ENCODE measurements around the gene ZSWIM4.
"Not testable (repeated sequence)": the region's sequence is repeated elsewhere in the genome, so short reads cannot be mapped to it uniquely, and the experiment has no call there.

The ZSWIM4 gene

GRCh38 chr19:13790354-13790753, 4.9 kb upstream of the ZSWIM4 start:
- DNase-seq (ENCODE audit: low spot score), result no peak
- TF ChIP-seq, protein P1, sequence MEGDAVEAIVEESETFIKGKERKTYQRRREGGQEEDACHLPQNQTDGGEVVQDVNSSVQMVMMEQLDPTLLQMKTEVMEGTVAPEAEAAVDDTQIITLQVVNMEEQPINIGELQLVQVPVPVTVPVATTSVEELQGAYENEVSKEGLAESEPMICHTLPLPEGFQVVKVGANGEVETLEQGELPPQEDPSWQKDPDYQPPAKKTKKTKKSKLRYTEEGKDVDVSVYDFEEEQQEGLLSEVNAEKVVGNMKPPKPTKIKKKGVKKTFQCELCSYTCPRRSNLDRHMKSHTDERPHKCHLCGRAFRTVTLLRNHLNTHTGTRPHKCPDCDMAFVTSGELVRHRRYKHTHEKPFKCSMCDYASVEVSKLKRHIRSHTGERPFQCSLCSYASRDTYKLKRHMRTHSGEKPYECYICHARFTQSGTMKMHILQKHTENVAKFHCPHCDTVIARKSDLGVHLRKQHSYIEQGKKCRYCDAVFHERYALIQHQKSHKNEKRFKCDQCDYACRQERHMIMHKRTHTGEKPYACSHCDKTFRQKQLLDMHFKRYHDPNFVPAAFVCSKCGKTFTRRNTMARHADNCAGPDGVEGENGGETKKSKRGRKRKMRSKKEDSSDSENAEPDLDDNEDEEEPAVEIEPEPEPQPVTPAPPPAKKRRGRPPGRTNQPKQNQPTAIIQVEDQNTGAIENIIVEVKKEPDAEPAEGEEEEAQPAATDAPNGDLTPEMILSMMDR (IDR thresholded peaks at IDR 0.05), result no peak
- peak overlapping the region; percentile 91 to 98 for H3K27ac ChIP-seq
- H3K4me3 ChIP-seq, result no peak overlapping the region

DNA sequence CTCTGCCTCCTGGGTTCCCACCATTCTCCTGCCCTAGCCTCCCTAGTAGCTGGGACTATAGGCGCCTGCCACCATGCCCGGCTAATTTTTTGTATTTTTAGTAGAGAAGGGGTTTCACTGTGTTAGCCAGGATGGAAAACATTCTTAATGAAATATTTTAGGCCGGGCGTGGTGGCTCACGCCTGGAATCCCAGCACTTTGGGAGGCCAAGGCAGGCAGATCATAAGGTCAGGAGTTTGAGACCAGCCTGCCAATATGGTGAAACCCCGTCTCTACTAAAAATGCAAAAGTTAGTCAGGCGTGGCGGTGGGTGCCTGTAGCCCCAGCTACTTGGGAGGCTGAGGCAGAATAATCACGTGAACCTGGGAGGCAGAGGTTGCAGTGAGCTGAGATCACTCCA, 1.9 kb upstream of the ZSWIM4 start:
- H3K27ac ChIP-seq, result peak overlapping the region; percentile 88 to 99
- not testable (repeated sequence) for H3K4me3 ChIP-seq; DNase-seq (ENCODE audit: low spot score)

- TF ChIP-seq, protein P1 (IDR thresholded peaks at IDR 0.05), result no peak
- DNase-seq (ENCODE audit: low spot score), result peak; percentile 89
- Histone ChIP-seq H3K27ac (peak overlapping the region; percentile 88 to 99), H3K4me3 (peak overlapping the region; percentile 94)
Observed at GRCh38 chr19:13794398-13794756, 866 bp upstream of the ZSWIM4 start.

DNA sequence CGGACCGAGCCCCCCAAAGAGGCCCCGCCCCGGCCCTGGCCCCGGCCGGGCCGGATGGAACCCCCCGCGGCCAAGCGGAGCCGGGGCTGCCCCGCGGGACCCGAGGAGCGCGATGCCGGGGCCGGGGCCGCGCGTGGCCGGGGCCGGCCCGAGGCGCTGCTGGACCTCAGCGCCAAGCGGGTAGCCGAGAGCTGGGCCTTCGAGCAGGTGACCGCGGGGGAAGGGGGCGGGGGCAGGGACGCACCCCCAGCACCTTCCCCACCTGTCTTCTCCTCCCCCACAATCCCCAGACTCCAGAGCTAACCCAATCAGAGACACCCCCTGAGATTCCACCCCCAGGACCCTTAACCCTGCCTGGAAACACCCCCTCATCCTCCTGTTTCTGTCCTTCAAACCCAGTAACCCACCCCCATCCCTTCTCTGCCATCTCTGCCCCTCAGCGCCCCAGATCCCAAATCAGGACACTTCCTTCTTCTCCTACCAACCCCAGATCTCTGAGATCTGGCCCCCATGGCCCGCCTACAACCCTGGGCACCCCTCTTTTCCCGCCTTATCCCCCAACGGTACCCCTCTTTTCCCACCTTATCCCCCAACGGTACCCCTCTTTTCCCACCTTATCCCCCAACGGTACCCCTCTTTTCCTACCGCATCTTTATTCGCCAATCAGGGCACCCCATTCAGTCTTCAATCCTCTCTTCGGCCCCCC, 505 bp downstream of the ZSWIM4 start:
- TF ChIP-seq, protein P1 (IDR thresholded peaks at IDR 0.05), result no peak
- DNase-seq (ENCODE audit: low spot score), result no peak
- Histone ChIP-seq H3K4me3 (peak overlapping the region; percentile 94), H3K27ac (peak overlapping the region; percentile 93 to 96)

- Histone ChIP-seq H3K27ac (peak overlapping the region; percentile 93 to 96), H3K4me3 (peak overlapping the region; percentile 94)
- DNase-seq (ENCODE audit: low spot score), result peak; percentile 93
- TF ChIP-seq, protein P1 (IDR thresholded peaks at IDR 0.05), result no peak
Observed at GRCh38 chr19:13796301-13797057, 1.2 kb downstream of the ZSWIM4 start.

DNA sequence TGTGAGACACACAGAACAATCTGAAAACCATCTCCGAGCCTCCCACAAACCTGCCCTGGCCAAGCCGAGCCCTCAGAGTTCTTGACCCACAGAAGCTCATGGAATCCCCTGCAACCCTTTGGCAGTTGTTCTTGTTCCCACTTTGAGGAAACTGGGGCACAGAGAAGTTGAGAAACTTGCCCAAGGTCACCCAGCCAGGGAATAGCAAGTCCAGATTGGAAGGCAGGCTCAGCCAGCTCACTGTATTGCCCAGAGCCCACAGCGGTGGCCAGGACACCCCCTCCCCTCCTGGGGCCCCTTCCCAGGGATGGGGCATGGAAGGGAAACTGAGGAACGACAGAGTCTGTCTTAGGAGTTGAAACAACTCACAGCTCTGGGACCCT, 1.8 kb downstream of the ZSWIM4 start:
- no peak for DNase-seq (ENCODE audit: low spot score)
- H3K4me3 ChIP-seq, result peak overlapping the region; percentile 94
- TF ChIP-seq, protein P1 (IDR thresholded peaks at IDR 0.05), result no peak
- H3K27ac ChIP-seq, result peak overlapping the region; percentile 93 to 96

- TF ChIP-seq, protein P1 (IDR thresholded peaks at IDR 0.05), result no peak
- Histone ChIP-seq H3K4me3 (no peak overlapping the region), H3K27ac (peak overlapping the region; percentile 93 to 96)
- no peak for DNase-seq (ENCODE audit: low spot score)
Observed at GRCh38 chr19:13797870-13798269, 2.6 kb downstream of the ZSWIM4 start.

All from coronary artery (tissue), 2 donors.